Measurements from ENCODE around the gene RAB40C.

RAB40C gene

GRCh38 chr16:667780-668518 lies 78.1 kb downstream of the RAB40C start, which contains the start of gene RHOT2:
TSS of gene RHOT2 (plus strand) at chr16:668132. CDS start at chr16:668200, 68 bp downstream.
- 0 to 2% methylated on average over 43 to 66 of the region's 78 CpGs for WGBS, 2 experiments (ENCODE audit: insufficient coverage in 2 of 2)
- H3K27ac ChIP-seq (ENCODE audit: low read depth, low read length, severe bottlenecking): no peak within 1 kb of the TSS
- no peaks in the 10 kb centered on the region for H3K9me3 ChIP-seq (ENCODE audit: control insufficient read depth, low read length)
- peaks cover 7% of the 10 kb centered on the region for H3K4me1 ChIP-seq (ENCODE audit: control insufficient read depth, insufficient read depth, low read length, poor library complexity, severe bottlenecking)
- H3K36me3 ChIP-seq (ENCODE audit: control insufficient read depth, insufficient read depth, low read length): peaks cover 36% of the 10 kb centered on the region
- H3K4me3 ChIP-seq (ENCODE audit: extremely low read depth, insufficient read depth, low read length, poor library complexity, severe bottlenecking): peak within 1 kb of the TSS; percentile 80

DNA sequence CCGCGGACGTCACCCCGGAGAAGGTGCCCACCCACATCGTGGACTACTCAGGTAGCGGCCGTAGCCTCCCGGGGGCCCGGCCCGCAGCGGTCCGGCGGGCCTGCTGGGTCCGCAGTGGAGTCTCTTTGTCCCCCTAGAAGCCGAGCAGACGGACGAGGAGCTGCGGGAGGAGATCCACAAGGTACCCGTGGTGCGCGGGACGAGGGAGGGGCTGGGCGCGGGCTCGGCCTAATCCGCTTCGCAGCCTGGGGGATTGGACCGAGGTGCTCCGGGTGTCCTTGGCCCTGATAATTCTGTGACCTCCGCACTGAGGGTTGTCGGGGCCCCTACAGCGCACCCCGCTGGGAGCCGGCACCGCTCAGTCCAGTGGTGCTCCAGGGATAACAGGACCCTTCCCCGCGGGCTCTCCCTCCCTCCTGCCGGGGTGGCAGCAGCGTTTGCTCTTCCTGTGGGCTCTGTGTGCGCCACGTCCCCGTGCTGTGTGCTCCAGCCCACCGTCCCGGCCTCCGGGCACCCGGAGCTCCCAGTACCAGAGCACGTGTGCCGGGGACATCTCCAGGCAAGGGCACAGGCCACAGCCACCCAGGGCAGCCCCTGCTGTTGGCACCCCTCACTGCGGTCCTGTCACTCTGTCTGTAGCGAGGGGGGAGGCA lies 78.8 kb downstream of the RAB40C start:
- Histone ChIP-seq H3K27ac (ENCODE audit: low read depth, low read length, severe bottlenecking) (no peak overlapping the region), H3K9me3 (ENCODE audit: control insufficient read depth, low read length) (no peaks in the 10 kb centered on the region), H3K36me3 (ENCODE audit: control insufficient read depth, insufficient read depth, low read length) (peaks cover 43% of the 10 kb centered on the region), H3K4me3 (ENCODE audit: extremely low read depth, insufficient read depth, low read length, poor library complexity, severe bottlenecking) (peak overlapping the region; percentile 80), H3K4me1 (ENCODE audit: control insufficient read depth, insufficient read depth, low read length, poor library complexity, severe bottlenecking) (peaks cover 7% of the 10 kb centered on the region)
- 16% methylated on average over 47 to 50 of the region's 50 CpGs for WGBS, 2 experiments (ENCODE audit: insufficient coverage in 2 of 2)

GRCh38 chr16:669666-670065 lies 79.8 kb downstream of the RAB40C start:
- WGBS, 2 experiments (ENCODE audit: insufficient coverage in 2 of 2): 96 to 99% methylated on average over 11 to 12 of the region's 13 CpGs
- H3K4me3 ChIP-seq (ENCODE audit: extremely low read depth, insufficient read depth, low read length, poor library complexity, severe bottlenecking): no peak overlapping the region
- H3K36me3 ChIP-seq (ENCODE audit: control insufficient read depth, insufficient read depth, low read length): peaks cover 49% of the 10 kb centered on the region
- no peaks in the 10 kb centered on the region for H3K9me3 ChIP-seq (ENCODE audit: control insufficient read depth, low read length)
- H3K27ac ChIP-seq (ENCODE audit: low read depth, low read length, severe bottlenecking): no peak overlapping the region
- H3K4me1 ChIP-seq (ENCODE audit: control insufficient read depth, insufficient read depth, low read length, poor library complexity, severe bottlenecking): peaks cover 9% of the 10 kb centered on the region

GRCh38 chr16:670485-671352 lies 80.9 kb downstream of the RAB40C start:
- no peak overlapping the region for H3K4me3 ChIP-seq (ENCODE audit: extremely low read depth, insufficient read depth, low read length, poor library complexity, severe bottlenecking)

DNA sequence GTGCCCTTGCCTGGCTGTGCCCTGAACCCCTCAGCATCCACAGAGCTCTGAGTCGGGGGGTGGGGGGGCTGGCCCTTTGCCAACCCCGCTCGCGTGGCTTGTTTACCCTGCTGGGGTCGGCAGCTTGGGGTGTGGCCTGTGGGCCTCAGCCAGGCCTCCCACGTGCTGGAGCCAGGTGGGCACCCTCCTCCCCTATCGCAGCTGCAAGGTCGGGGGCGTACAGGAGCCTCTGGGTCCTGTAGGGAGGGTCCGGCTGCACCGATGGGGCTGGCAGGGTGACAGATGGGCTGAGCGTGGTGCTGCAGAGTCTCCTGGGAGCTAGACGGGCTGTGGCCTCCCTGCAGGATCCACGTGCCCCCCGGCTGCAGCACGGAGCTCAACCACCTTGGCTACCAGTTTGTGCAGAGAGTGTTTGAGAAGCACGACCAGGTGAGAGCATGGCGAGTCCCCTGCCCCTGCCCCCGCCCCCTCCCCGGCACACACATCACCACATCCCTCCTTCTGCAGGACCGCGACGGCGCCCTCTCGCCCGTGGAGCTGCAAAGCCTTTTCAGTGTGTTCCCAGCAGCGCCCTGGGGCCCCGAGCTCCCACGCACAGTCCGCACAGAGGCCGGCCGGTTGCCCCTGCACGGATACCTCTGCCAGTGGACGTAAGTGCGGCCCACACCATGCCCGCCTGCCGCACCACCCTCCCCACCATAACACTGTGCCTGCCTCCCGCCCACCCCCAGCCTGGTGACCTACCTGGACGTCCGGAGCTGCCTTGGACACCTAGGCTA lies 81.7 kb downstream of the RAB40C start:
- H3K36me3 ChIP-seq (ENCODE audit: control insufficient read depth, insufficient read depth, low read length): peaks cover 49% of the 10 kb centered on the region
- H3K27ac ChIP-seq (ENCODE audit: low read depth, low read length, severe bottlenecking): no peak overlapping the region
- H3K9me3 ChIP-seq (ENCODE audit: control insufficient read depth, low read length): no peaks in the 10 kb centered on the region
- H3K4me1 ChIP-seq (ENCODE audit: control insufficient read depth, insufficient read depth, low read length, poor library complexity, severe bottlenecking): peaks cover 17% of the 10 kb centered on the region
- WGBS, 2 experiments (ENCODE audit: insufficient coverage in 2 of 2): 93 to 99% methylated on average over 30 to 34 of the region's 40 CpGs
- no peak overlapping the region for H3K4me3 ChIP-seq (ENCODE audit: extremely low read depth, insufficient read depth, low read length, poor library complexity, severe bottlenecking)

More at GRCh38 chr16:670485-671352, 80.9 kb downstream of the RAB40C start:
- H3K27ac ChIP-seq (ENCODE audit: low read depth, low read length, severe bottlenecking): no peak overlapping the region
- H3K36me3 ChIP-seq (ENCODE audit: control insufficient read depth, insufficient read depth, low read length): peaks cover 49% of the 10 kb centered on the region
- WGBS, 2 experiments (ENCODE audit: insufficient coverage in 2 of 2): 97 to 98% methylated on average over 41 to 51 of the region's 52 CpGs
- H3K4me1 ChIP-seq (ENCODE audit: control insufficient read depth, insufficient read depth, low read length, poor library complexity, severe bottlenecking): peaks cover 17% of the 10 kb centered on the region
- H3K9me3 ChIP-seq (ENCODE audit: control insufficient read depth, low read length): no peaks in the 10 kb centered on the region

GRCh38 chr16:672371-672770 lies 82.5 kb downstream of the RAB40C start:
- Histone ChIP-seq H3K4me1 (ENCODE audit: control insufficient read depth, insufficient read depth, low read length, poor library complexity, severe bottlenecking) (peaks cover 17% of the 10 kb centered on the region), H3K9me3 (ENCODE audit: control insufficient read depth, low read length) (no peaks in the 10 kb centered on the region), H3K36me3 (ENCODE audit: control insufficient read depth, insufficient read depth, low read length) (peaks cover 49% of the 10 kb centered on the region), H3K27ac (ENCODE audit: low read depth, low read length, severe bottlenecking) (no peak overlapping the region), H3K4me3 (ENCODE audit: extremely low read depth, insufficient read depth, low read length, poor library complexity, severe bottlenecking) (no peak overlapping the region)
- WGBS, 2 experiments (ENCODE audit: insufficient coverage in 2 of 2): 97 to 98% methylated on average over 17 to 19 of the region's 19 CpGs

DNA sequence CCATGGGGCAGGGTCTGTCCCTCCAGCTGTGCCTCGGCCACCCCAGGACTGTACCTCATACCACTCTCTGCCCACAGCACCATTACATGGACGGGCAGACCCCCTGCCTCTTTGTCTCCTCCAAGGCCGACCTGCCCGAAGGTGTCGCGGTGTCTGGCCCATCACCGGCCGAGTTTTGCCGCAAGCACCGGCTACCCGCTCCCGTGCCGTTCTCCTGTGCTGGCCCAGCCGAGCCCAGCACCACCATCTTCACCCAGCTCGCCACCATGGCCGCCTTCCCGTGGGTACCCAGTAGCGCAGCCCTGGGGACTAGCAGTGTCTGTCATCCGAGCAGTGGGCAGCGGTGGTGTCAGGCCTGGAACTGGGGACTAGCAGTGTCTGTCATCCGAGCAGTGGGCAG lies 83.0 kb downstream of the RAB40C start:
- Histone ChIP-seq H3K4me1 (ENCODE audit: control insufficient read depth, insufficient read depth, low read length, poor library complexity, severe bottlenecking) (peaks cover 17% of the 10 kb centered on the region), H3K9me3 (ENCODE audit: control insufficient read depth, low read length) (no peaks in the 10 kb centered on the region), H3K4me3 (ENCODE audit: extremely low read depth, insufficient read depth, low read length, poor library complexity, severe bottlenecking) (no peak overlapping the region), H3K27ac (ENCODE audit: low read depth, low read length, severe bottlenecking) (no peak overlapping the region), H3K36me3 (ENCODE audit: control insufficient read depth, insufficient read depth, low read length) (peaks cover 49% of the 10 kb centered on the region)
- WGBS, 2 experiments (ENCODE audit: insufficient coverage in 2 of 2): 98 to 100% methylated on average over 20 to 21 of the region's 21 CpGs

- no peak overlapping the region for H3K4me3 ChIP-seq (ENCODE audit: extremely low read depth, insufficient read depth, low read length, poor library complexity, severe bottlenecking)
- H3K36me3 ChIP-seq (ENCODE audit: control insufficient read depth, insufficient read depth, low read length): peaks cover 49% of the 10 kb centered on the region
- no peak overlapping the region for H3K27ac ChIP-seq (ENCODE audit: low read depth, low read length, severe bottlenecking)
- peaks cover 17% of the 10 kb centered on the region for H3K4me1 ChIP-seq (ENCODE audit: control insufficient read depth, insufficient read depth, low read length, poor library complexity, severe bottlenecking)
- 98 to 99% methylated on average over 12 to 18 of the region's 18 CpGs for WGBS, 2 experiments (ENCODE audit: insufficient coverage in 2 of 2)
- no peaks in the 10 kb centered on the region for H3K9me3 ChIP-seq (ENCODE audit: control insufficient read depth, low read length)
Observed at GRCh38 chr16:673399-673991, 83.6 kb downstream of the RAB40C start.

GRCh38 chr16:674214-674881 lies 84.5 kb downstream of the RAB40C start:
- WGBS, 2 experiments (ENCODE audit: insufficient coverage in 2 of 2): 93 to 95% methylated on average over 17 to 22 of the region's 22 CpGs
- H3K4me1 ChIP-seq (ENCODE audit: control insufficient read depth, insufficient read depth, low read length, poor library complexity, severe bottlenecking): peaks cover 12% of the 10 kb centered on the region
- H3K9me3 ChIP-seq (ENCODE audit: control insufficient read depth, low read length): no peaks in the 10 kb centered on the region
- H3K36me3 ChIP-seq (ENCODE audit: control insufficient read depth, insufficient read depth, low read length): peaks cover 46% of the 10 kb centered on the region
- H3K4me3 ChIP-seq (ENCODE audit: extremely low read depth, insufficient read depth, low read length, poor library complexity, severe bottlenecking): no peak overlapping the region
- H3K27ac ChIP-seq (ENCODE audit: low read depth, low read length, severe bottlenecking): no peak overlapping the region

All from mesodermal cell (in vitro differentiated cells).